Colon (tissue), 2 donors: Measurements from ENCODE around the gene RPL35.
"Not testable (repeated sequence)": the region's sequence is repeated elsewhere in the genome, so short reads cannot be mapped to it uniquely, and the experiment has no call there.

ENCODE experiments used
- FAIRE-seq: peaks from 2 replicates; lab custom pipeline; 2012; peaks lifted over from hg19 to GRCh38; lab: Jason Lieb, UNC
- donor health status: control.
- donor health status: control.

RPL35 gene

GRCh38 chr9:124852829-124853531, 8.8 kb downstream of the RPL35 start, which contains the start of gene WDR38:
Gene WDR38, plus strand, starts transcription at chr9:124853460. Its CDS starts 72 bp downstream, at chr9:124853532.
- FAIRE-seq: no peak

GRCh38 chr9:124852121-124852828, 9.5 kb downstream of the RPL35 start:
- no peak for FAIRE-seq

GRCh38 chr9:124849801-124850200, 12.0 kb downstream of the RPL35 start:
- FAIRE-seq: no peak

GRCh38 chr9:124846969-124847368, 14.8 kb downstream of the RPL35 start:
- FAIRE-seq: no peak

DNA sequence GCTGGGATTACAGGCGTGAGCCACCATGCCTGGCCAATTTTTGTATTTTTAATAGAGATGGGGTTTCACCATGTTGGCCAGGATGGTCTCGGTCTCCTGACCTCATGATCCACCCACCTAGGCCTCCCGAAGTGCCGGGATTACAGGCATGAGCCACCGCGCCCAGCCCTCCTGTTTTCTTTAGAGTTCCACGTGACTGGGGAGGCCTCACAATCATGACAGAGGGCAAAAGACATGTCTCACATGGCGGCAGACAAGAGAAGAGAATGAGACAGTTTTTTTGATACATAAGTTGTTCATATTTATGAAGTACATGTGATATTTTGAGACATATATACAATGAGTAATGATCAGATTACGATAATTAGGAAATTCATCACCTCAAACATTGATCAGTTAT, 15.3 kb downstream of the RPL35 start:
- FAIRE-seq: not testable (repeated sequence)

DNA sequence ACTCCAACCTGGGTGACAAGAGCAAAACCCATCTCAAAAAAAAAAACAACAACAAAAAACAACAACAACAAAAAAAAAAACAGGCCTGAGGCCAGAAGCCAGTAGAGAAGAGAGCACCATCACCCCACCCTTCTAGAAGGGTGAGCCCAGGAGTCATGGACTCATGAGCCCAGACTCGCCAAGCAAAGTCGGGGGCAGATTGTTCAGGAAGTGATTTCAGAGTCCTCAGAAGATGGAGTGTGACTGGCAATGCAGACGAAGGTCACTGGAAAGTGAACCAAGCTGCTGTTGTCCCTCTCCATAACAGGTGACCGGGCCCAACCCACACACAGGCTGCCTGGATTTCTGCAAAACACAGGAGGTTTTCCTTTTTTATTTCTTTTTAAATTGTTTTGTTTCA, 17.5 kb downstream of the RPL35 start:
- no peak for FAIRE-seq

- no peak for FAIRE-seq
Observed at GRCh38 chr9:124843456-124844034, 18.2 kb downstream of the RPL35 start.

GRCh38 chr9:124841075-124841821, 20.5 kb downstream of the RPL35 start:
- FAIRE-seq: no peak

DNA sequence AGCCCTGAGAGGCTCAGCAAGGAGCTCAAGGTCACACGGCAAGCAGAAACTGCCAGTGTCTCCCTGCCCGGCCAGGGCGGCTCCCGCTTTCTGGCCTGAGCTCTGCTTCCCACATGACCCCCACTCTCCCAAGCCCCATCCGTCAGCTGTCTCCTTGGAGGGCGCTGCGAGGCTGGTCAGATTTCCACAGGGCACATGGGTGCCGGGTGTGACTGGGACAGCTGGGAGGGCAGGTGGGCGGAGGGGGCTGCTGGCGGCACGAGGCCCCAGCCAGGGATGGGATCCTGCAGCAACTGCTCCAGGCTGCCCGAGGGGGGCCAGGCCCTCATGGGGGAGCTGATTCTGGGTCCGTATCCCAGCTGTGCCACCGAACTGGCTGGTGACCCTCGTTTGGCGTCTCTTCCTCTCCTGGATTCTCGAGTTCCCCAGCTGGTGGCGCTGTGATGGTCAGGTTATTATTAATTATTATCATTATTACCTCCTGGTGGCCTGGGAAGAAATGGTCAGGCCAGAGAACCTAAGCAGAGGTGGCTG, 21.4 kb downstream of the RPL35 start:
- FAIRE-seq: no peak

GRCh38 chr9:124839612-124840299, 22.0 kb downstream of the RPL35 start:
- FAIRE-seq: no peak

DNA sequence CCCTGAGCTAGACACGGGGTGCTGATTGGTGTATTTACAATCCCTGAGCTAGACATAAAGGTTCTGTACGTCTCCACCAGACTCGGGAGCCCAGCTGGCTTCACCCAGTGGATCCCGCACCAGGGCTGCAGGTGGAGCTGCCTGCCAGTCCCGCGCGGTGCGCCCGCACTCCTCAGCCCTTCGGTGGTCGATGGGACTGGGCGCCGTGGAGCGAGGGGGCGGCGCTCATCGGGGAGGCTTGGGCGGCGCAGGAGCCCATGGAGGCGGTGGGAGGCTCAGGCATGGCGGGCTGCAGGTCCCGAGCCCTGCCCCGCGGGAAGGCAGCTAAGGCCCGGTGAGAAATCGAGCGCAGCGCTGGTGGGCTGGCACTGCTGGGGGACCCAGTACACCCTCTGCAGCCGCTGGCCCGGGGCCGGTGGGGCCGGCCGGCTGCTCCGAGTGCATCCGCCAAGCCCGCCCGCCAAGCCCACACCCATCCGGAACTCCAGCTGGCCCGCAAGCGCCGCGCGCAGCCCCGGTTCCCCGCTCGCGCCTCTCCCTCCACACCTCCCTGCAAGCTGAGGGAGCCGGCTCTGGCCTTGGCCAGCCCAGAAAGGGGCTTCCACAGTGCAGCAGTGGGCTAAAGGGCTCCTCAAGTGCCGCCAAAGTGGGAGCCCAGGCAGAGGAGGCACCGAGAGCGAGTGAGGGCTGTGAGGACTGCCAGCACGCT, 23.0 kb downstream of the RPL35 start:
- FAIRE-seq: not testable (repeated sequence)

DNA sequence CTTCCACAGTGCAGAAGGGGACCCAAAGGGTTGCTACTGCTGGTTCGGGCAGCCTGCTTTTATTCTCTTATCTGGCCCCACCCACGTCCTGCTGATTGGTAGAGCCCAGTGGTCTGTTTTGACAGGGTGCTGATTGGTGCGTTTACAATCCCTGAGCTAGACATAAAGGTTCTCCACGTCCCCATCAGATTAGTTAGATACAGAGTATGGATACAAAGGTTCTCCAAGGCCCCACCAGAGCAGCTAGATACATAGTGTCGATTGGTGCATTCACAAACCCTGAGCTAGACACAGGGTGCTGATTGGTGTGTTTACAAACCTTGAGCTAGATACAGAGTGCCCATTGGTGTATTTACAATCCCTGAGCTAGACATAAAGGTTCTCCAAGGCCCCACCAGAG, 23.6 kb downstream of the RPL35 start:
- not testable (repeated sequence) for FAIRE-seq

DNA sequence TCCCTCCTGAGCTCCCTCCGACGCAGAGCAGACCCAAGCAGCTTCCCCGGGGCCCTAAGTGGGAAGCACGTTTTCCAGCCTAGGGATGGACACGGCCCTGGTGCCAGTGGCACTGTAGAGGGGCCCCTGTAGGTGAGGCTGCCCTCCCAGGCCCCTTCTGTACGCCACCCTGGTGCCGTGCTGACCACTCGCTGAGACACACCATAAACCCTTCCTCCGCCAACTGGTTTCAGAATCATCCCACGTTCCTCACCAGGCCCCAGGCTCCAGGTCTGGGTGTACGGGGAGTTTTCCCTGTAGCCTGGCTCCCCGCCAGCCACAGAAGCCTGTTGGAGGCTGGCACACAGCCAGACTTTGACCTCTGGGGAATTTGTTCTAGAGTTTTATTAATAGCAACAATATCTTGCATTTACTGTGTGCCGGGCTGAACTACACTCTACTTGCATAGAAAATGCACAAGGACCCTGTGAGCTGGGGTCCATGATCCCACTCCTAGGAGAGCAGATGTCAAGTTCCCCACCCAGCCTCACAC, 26.7 kb downstream of the RPL35 start:
- no peak for FAIRE-seq

DNA sequence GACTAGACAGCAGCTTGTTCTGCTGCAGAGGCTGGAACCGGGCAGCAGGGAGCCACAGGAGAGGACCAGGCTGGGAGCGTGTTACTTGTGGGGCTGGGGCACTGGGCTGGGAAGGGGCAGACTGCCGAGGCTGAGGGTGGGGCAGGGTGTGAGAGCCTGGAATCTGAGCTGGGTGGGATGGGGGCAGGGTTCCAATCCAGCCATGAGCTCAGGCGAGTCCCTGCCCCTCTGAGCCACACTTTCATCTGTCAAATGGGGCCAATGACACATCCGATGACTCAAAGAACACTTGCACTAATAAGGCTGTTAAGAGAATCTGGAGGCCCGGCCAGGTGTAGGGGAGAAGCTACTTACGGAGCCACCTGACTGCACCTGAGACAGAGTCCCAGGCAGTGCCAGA, 27.2 kb downstream of the RPL35 start:
- no peak for FAIRE-seq

DNA sequence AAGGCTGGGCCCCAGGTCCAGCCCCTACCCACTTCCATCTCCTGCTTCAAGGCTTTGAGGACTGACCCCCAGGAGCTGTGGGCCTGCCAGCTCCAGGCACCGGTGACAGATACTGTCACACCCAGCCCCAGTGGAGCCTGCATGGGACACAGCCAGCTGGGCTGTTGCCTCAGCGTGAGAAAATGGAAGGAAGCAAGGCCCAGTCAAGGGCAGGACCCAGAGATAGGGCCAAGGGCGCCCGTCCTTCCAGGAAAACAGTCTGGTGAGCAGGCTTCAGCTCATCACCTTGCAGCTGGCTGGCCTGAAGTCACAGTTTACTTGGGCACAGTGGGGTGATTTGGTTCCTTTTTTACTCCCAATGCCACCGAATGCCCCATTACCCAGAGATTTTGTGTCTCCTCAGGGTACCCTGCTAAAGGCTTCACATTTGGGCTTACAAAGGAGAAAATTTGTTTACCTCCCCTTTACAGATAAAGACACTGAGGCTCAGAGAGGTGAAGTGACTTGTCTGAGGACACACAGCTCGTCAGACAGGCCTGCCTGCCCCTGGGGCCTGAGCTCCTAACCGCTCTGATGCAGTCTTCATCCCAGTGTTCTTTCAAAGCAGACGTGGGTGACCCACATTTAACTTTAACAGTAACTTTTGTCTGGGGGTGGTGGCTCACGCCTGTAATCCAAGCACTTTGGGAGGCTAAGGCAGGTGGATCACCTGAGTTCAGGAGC, 30.0 kb downstream of the RPL35 start:
- no peak for FAIRE-seq

- no peak for FAIRE-seq
Observed at GRCh38 chr9:124830593-124830992, 31.2 kb downstream of the RPL35 start.

DNA sequence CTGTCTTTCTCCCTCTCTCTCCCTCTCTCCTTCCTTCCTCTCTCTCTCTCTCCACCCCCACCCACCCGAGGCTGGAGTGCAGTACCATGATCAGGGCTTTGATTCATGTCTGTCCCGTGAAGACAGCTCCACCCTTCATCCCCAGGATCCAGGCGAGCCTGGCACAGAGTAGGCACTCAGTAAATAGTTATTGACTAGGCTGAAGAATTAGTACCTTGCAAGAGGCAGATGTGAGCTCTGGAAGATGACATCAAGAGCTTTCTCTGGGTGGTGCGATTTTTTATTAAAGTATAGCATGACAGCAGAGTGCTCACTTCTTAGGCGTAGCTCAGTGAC, 32.5 kb downstream of the RPL35 start:
- FAIRE-seq: no peak

- FAIRE-seq: no peak
Observed at GRCh38 chr9:124828489-124829333, 33.0 kb downstream of the RPL35 start.
